ENCODE data around the gene GPC5.

The GPC5 gene

DNA sequence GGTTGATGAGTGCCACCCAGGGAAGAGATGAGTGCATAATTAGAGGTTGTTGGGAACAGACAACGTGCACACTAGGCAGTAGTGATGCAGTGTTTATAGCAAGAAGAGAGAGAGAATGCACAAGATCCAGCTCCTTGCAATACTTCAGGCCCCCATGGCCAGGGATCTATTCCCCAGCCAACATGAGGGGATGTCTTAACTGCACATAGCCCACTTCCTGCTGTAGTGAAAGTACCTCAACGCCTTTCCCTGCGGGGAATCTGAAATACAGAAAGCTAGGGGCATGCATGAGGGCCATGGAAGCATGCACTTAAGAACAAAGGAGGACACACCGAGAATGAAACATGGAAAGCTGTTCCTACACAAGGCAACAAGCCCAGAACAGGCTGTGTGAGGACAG, 1191.5 kb downstream of the GPC5 start:
- H3K4me3 ChIP-seq (ENCODE audit: low read length) = no peak overlapping the region
- no peaks in the 10 kb centered on the region for H3K27me3 ChIP-seq (ENCODE audit: control insufficient read depth, insufficient read depth, low read length)

GRCh38 chr13:92590503-92590908, 1192.1 kb downstream of the GPC5 start:
- H3K36me3 ChIP-seq (ENCODE audit: control insufficient read depth, low read depth, low read length) = no peaks in the 10 kb centered on the region
- H3K9ac ChIP-seq (ENCODE audit: low read length) = no peak overlapping the region
- H3K27me3 ChIP-seq (ENCODE audit: control insufficient read depth, insufficient read depth, low read length) = no peaks in the 10 kb centered on the region
- H3K9me3 ChIP-seq (ENCODE audit: control insufficient read depth, low read depth, low read length) = no peaks in the 10 kb centered on the region
- no peaks in the 10 kb centered on the region for H3K4me1 ChIP-seq (ENCODE audit: control insufficient read depth, low read depth, low read length)
- no peak overlapping the region for H3K27ac ChIP-seq (ENCODE audit: low read length)
- H3K4me3 ChIP-seq (ENCODE audit: low read length) = no peak overlapping the region

More for the DNA sequence above, 1191.5 kb downstream of the GPC5 start:
- H3K9ac ChIP-seq (ENCODE audit: low read length) = no peak overlapping the region
- no peaks in the 10 kb centered on the region for H3K4me1 ChIP-seq (ENCODE audit: control insufficient read depth, low read depth, low read length)
- H3K27ac ChIP-seq (ENCODE audit: low read length) = no peak overlapping the region
- H3K36me3 ChIP-seq (ENCODE audit: control insufficient read depth, low read depth, low read length) = no peaks in the 10 kb centered on the region
- no peaks in the 10 kb centered on the region for H3K9me3 ChIP-seq (ENCODE audit: control insufficient read depth, low read depth, low read length)

- Histone ChIP-seq H3K9ac (ENCODE audit: low read length) (no peak overlapping the region), H3K27ac (ENCODE audit: low read length) (no peak overlapping the region), H3K4me3 (ENCODE audit: low read length) (no peak overlapping the region), H3K27me3 (ENCODE audit: control insufficient read depth, insufficient read depth, low read length) (no peaks in the 10 kb centered on the region), H3K9me3 (ENCODE audit: control insufficient read depth, low read depth, low read length) (no peaks in the 10 kb centered on the region), H3K4me1 (ENCODE audit: control insufficient read depth, low read depth, low read length) (no peaks in the 10 kb centered on the region), H3K36me3 (ENCODE audit: control insufficient read depth, low read depth, low read length) (no peaks in the 10 kb centered on the region)
Measured at GRCh38 chr13:92591117-92591516, 1192.7 kb downstream of the GPC5 start.

DNA sequence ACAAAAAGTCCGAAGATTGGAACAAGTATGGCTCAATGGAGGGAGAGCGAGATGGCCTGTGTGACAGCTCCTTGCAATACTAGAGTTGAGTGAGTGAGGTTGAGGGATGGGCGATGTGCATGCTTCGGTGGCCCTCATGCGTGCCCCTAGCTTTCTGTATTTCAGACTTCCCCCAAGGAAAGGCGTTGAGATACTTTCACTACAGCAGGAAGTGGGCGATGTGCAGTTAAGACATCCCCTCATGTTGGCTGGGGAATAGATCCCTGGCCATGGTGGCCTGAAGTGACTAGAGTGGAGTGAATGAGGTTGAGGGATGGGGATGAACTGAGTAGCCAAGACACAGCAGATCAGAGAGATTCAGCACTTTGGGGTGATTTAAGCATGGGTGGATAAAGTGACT, 1194.3 kb downstream of the GPC5 start:
- no peaks in the 10 kb centered on the region for H3K4me1 ChIP-seq (ENCODE audit: control insufficient read depth, low read depth, low read length)
- no peaks in the 10 kb centered on the region for H3K27me3 ChIP-seq (ENCODE audit: control insufficient read depth, insufficient read depth, low read length)
- no peak overlapping the region for H3K9ac ChIP-seq (ENCODE audit: low read length)
- no peaks in the 10 kb centered on the region for H3K36me3 ChIP-seq (ENCODE audit: control insufficient read depth, low read depth, low read length)
- H3K4me3 ChIP-seq (ENCODE audit: low read length) = no peak overlapping the region
- no peaks in the 10 kb centered on the region for H3K9me3 ChIP-seq (ENCODE audit: control insufficient read depth, low read depth, low read length)
- H3K27ac ChIP-seq (ENCODE audit: low read length) = no peak overlapping the region

DNA sequence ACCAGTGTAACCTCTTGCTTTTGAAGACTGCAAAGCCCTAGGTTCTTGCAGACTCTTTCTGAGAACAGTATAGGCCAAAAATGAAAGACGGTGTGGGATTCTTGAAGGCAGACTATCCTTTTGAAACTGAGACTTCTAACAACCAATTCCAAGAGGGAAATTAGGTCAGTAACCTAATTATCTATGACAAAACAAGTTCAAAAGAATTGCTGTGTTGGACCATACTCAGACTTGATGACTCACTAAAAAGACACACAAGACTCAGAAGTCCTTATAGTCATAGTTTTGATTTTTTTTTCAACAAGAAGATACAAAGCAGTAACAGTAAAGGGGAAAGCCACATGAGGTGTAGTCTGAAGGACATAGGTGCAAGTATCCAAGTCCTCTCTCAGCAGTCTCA, 1204.1 kb downstream of the GPC5 start:
- no peak overlapping the region for H3K4me3 ChIP-seq (ENCODE audit: low read length)
- H3K27ac ChIP-seq (ENCODE audit: low read length) = no peak overlapping the region
- H3K9ac ChIP-seq (ENCODE audit: low read length) = no peak overlapping the region
- no peaks in the 10 kb centered on the region for H3K9me3 ChIP-seq (ENCODE audit: control insufficient read depth, low read depth, low read length)
- H3K27me3 ChIP-seq (ENCODE audit: control insufficient read depth, insufficient read depth, low read length) = no peaks in the 10 kb centered on the region
- no peaks in the 10 kb centered on the region for H3K36me3 ChIP-seq (ENCODE audit: control insufficient read depth, low read depth, low read length)
- no peaks in the 10 kb centered on the region for H3K4me1 ChIP-seq (ENCODE audit: control insufficient read depth, low read depth, low read length)

GRCh38 chr13:92609376-92609775, 1211.0 kb downstream of the GPC5 start:
- Histone ChIP-seq H3K4me3 (ENCODE audit: low read length) (no peak overlapping the region), H3K4me1 (ENCODE audit: control insufficient read depth, low read depth, low read length) (no peaks in the 10 kb centered on the region), H3K36me3 (ENCODE audit: control insufficient read depth, low read depth, low read length) (no peaks in the 10 kb centered on the region), H3K9ac (ENCODE audit: low read length) (no peak overlapping the region), H3K9me3 (ENCODE audit: control insufficient read depth, low read depth, low read length) (no peaks in the 10 kb centered on the region), H3K27ac (ENCODE audit: low read length) (no peak overlapping the region), H3K27me3 (ENCODE audit: control insufficient read depth, insufficient read depth, low read length) (no peaks in the 10 kb centered on the region)

DNA sequence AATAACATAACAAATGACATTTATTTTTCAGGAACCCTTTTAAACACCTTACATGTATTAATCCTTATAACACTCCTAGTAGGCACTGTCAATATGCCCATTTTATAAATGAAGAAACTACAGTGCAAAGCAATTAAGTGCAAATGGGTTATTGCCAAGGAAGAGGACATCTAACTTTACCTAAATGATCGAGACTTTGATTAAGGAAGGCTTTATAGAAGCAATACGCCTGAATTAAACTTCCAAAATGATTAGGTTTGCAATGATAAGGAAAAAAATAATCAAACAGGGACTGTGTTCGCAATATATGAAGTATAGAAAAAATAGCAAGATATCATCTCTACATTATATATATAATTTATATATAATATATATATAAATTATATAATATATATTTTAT, 1214.5 kb downstream of the GPC5 start:
- Histone ChIP-seq H3K27ac (ENCODE audit: low read length) (no peak overlapping the region), H3K9ac (ENCODE audit: low read length) (no peak overlapping the region), H3K9me3 (ENCODE audit: control insufficient read depth, low read depth, low read length) (no peaks in the 10 kb centered on the region)

DNA sequence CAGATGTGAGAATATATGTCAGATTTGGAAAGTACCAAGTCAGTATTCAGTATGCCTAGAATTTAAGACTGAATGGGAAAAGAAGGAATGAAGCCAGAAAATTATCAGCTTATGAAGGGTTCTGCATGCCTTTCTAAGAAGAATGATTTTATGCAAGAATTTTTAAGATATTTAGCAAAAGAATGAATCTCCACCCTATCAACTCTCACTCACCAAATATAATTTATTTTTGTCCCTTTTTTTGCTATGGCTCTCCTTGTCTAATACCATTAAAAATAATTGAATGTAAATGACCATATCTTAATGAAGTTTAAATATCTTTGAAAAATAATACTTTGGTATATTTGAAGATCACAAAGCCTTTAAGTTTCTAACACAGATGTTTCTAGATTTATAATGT, 1215.5 kb downstream of the GPC5 start:
- Histone ChIP-seq H3K36me3 (ENCODE audit: control insufficient read depth, low read depth, low read length) (no peaks in the 10 kb centered on the region), H3K9me3 (ENCODE audit: control insufficient read depth, low read depth, low read length) (no peaks in the 10 kb centered on the region), H3K4me3 (ENCODE audit: low read length) (no peak overlapping the region), H3K4me1 (ENCODE audit: control insufficient read depth, low read depth, low read length) (peaks cover 8% of the 10 kb centered on the region), H3K27ac (ENCODE audit: low read length) (no peak overlapping the region), H3K9ac (ENCODE audit: low read length) (no peak overlapping the region), H3K27me3 (ENCODE audit: control insufficient read depth, insufficient read depth, low read length) (no peaks in the 10 kb centered on the region)

More for the DNA sequence above, 1214.5 kb downstream of the GPC5 start:
- Histone ChIP-seq H3K36me3 (ENCODE audit: control insufficient read depth, low read depth, low read length) (no peaks in the 10 kb centered on the region), H3K4me3 (ENCODE audit: low read length) (no peak overlapping the region), H3K27me3 (ENCODE audit: control insufficient read depth, insufficient read depth, low read length) (no peaks in the 10 kb centered on the region), H3K4me1 (ENCODE audit: control insufficient read depth, low read depth, low read length) (no peaks in the 10 kb centered on the region)

DNA sequence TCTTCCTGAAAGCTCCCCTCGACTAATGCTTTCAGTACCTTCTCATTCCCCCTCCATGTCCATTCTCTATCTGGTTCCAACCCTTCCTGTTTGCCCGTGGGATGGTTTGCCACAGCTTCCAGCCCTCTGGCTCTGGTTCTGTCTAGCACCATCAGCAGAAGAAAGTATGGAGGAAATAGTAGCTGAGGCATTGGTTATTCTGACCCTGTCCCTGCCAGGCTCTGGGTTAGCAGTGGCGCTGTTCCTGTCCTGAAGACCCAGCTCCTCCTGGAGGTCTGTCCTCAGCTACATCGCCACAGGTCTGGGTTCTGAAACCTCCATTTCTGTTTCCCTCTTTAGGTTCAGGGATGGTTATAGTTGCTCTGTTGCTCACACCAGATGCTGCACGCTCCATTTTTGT, 1223.6 kb downstream of the GPC5 start:
- Histone ChIP-seq H3K9me3 (ENCODE audit: control insufficient read depth, low read depth, low read length) (no peaks in the 10 kb centered on the region), H3K4me1 (ENCODE audit: control insufficient read depth, low read depth, low read length) (peaks cover 11% of the 10 kb centered on the region), H3K27ac (ENCODE audit: low read length) (no peak overlapping the region), H3K9ac (ENCODE audit: low read length) (no peak overlapping the region), H3K4me3 (ENCODE audit: low read length) (no peak overlapping the region), H3K36me3 (ENCODE audit: control insufficient read depth, low read depth, low read length) (no peaks in the 10 kb centered on the region), H3K27me3 (ENCODE audit: control insufficient read depth, insufficient read depth, low read length) (no peaks in the 10 kb centered on the region)

DNA sequence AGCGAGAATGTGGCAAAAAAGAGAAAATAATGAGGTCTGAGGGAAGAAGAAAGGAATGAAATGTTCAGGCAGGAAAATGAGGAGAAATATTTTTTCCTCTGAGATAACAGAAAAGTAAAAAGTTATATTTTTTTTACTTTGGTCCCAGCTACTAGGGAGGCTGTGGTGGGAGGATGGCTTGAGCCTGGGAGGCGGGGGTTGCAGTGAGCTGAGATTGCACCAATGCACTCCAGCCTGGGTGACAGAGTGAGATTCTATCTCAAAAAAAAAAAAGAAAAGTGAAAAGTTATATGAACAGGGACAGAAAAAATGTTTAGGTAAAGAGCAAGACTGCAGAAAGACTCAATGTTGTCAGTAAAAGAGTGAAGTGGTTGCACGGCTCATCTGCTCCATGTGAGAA, 1224.5 kb downstream of the GPC5 start:
- no peaks in the 10 kb centered on the region for H3K9me3 ChIP-seq (ENCODE audit: control insufficient read depth, low read depth, low read length)
- H3K27ac ChIP-seq (ENCODE audit: low read length) = no peak overlapping the region
- H3K4me3 ChIP-seq (ENCODE audit: low read length) = no peak overlapping the region
- no peak overlapping the region for H3K9ac ChIP-seq (ENCODE audit: low read length)
- H3K27me3 ChIP-seq (ENCODE audit: control insufficient read depth, insufficient read depth, low read length) = no peaks in the 10 kb centered on the region
- no peaks in the 10 kb centered on the region for H3K36me3 ChIP-seq (ENCODE audit: control insufficient read depth, low read depth, low read length)
- H3K4me1 ChIP-seq (ENCODE audit: control insufficient read depth, low read depth, low read length) = peaks cover 11% of the 10 kb centered on the region

DNA sequence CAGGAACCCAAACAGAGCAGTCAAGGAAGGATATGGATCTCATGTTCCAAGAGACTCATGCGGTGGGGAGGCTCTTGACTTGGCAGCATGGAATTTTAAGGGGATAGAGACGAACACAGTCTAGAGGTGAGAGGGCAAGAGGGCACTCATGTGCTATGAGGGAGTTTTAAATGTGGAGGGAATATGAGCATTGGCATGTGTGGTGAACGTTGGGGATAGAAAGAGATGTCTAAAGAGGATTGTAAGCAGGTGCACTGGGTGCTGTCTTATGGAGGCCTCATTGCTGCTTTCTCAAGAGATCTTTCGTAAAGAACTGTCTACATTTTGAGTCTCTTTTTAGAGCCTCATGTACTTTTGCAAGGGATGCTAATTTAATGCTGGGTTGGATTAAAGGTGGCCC, 1227.9 kb downstream of the GPC5 start:
- no peaks in the 10 kb centered on the region for H3K36me3 ChIP-seq (ENCODE audit: control insufficient read depth, low read depth, low read length)
- no peaks in the 10 kb centered on the region for H3K4me1 ChIP-seq (ENCODE audit: control insufficient read depth, low read depth, low read length)
- no peaks in the 10 kb centered on the region for H3K9me3 ChIP-seq (ENCODE audit: control insufficient read depth, low read depth, low read length)
- H3K27me3 ChIP-seq (ENCODE audit: control insufficient read depth, insufficient read depth, low read length) = no peaks in the 10 kb centered on the region
- no peak overlapping the region for H3K27ac ChIP-seq (ENCODE audit: low read length)
- H3K4me3 ChIP-seq (ENCODE audit: low read length) = no peak overlapping the region
- H3K9ac ChIP-seq (ENCODE audit: low read length) = no peak overlapping the region

DNA sequence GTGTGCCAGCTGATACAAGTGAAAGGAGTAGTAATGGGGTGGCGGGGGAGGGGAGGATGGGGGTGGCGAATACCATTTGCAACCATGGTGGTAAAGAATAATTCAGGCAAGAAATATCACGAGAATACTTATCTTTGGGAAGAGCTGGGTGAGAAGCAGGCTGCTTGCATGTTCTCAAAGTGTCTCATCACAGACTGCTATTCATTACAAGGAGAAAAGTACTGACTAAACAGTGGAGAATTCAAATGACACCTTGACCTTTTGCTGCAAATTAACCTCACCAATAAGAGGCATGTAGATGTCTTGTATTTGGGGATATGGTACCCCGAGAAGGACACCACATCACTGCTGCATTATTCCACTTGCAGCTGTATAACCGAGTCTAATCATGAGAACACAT, 1242.5 kb downstream of the GPC5 start:
- H3K9me3 ChIP-seq (ENCODE audit: control insufficient read depth, low read depth, low read length) = no peaks in the 10 kb centered on the region
- no peak overlapping the region for H3K27ac ChIP-seq (ENCODE audit: low read length)
- H3K9ac ChIP-seq (ENCODE audit: low read length) = no peak overlapping the region
- no peaks in the 10 kb centered on the region for H3K4me1 ChIP-seq (ENCODE audit: control insufficient read depth, low read depth, low read length)
- no peak overlapping the region for H3K4me3 ChIP-seq (ENCODE audit: low read length)
- no peaks in the 10 kb centered on the region for H3K36me3 ChIP-seq (ENCODE audit: control insufficient read depth, low read depth, low read length)
- no peaks in the 10 kb centered on the region for H3K27me3 ChIP-seq (ENCODE audit: control insufficient read depth, insufficient read depth, low read length)

Data from iPS-18a (cell line).